Adrenal gland (tissue), 12 donors: ENCODE measurements around the gene CFAP251. TPM values are rescaled to one million over a fixed set of nuclear protein-coding genes. Genes with fewer than 3 reads are reported as not detected.

Source experiments
- DNase-seq, 7 donors: peaks; one replicate each; pipeline ENCODE4 v3.0.0-alpha.2; 2019 to 2020
- H3K27ac ChIP-seq, 5 donors: fragments of 200-600 bp; sonication (generic) in 4 of 5; 1 replicate in 3 of 5; 2 replicates in 2 of 5; pipeline versions ENCODE4 v1.5.1 to v1.8.0; 2016 to 2020; ENCODE audit warnings: mild to moderate bottlenecking in 1 of 5
- H3K27me3 ChIP-seq: fragments of 200-600 bp; 2 replicates; pipeline ENCODE4 v1.8.0; 2021
- H3K36me3 ChIP-seq, 2 donors: fragments of 200-600 bp; replicated peaks in 1 of 2; 1 replicate in 1 of 2; 2 replicates in 1 of 2; pipeline versions ENCODE4 v1.5.1 to v1.8.0; 2018 to 2022
- H3K4me1 ChIP-seq, 2 donors: fragments of 200-600 bp; replicated peaks in 1 of 2; 1 replicate in 1 of 2; 2 replicates in 1 of 2; pipeline versions ENCODE4 v1.5.1 to v1.8.0; 2018 to 2021
- H3K4me3 ChIP-seq, 4 donors: fragments of 200-600 bp; sonication (generic) in 3 of 4; one replicate each; pipeline ENCODE4 v1.5.1; 2016 to 2018
- H3K9me3 ChIP-seq, 3 donors: fragments of 200-600 bp; sonication (generic) in 1 of 3; replicated peaks in 1 of 3; 1 replicate in 2 of 3; 2 replicates in 1 of 3; pipeline versions ENCODE4 v1.5.1 to v1.8.0; 2016 to 2021
- CTCF ChIP-seq, 6 experiments: fragments of 450-650 bp in 4 of 6; fragments of 200-600 bp in 2 of 6; sonication (generic) in 1 of 6; IDR thresholded peaks; 1 replicate in 5 of 6; 2 replicates in 1 of 6; pipeline versions ENCODE4 v1.5.1 to v1.8.0; 2016 to 2021; ENCODE audit warnings: antibody characterized with exemption in 6 of 6, mild to moderate bottlenecking in 2 of 6, moderate library complexity in 1 of 6
- POLR2A ChIP-seq, 2 donors: fragments of 450-650 bp; IDR thresholded peaks; one replicate each; pipeline ENCODE4 v1.6.1; 2017; ENCODE audit warnings: antibody characterized with exemption in 2 of 2, mild to moderate bottlenecking in 2 of 2, moderate library complexity in 1 of 2
- WGBS, 4 donors: extraction: QIAGEN DNeasy Blood & Tissue Kit in 2 of 4; methylation state at CpG; one replicate each; pipeline versions ENCODE4 v1.1.5 to v1.1.7; 2013 to 2017; 5-methylcytosine and 5-hydroxymethylcytosine counted together
- intact Hi-C, 2 donors: fragments of 100-400 bp; cut with DNase I; formaldehyde crosslinking; loops; one replicate each; pipeline versions ENCODE4 v1.14.1 to v1.15.0; 2022 to 2023
- polyA plus RNA-seq, 3 donors: library from polyadenylated mRNA; stranded (reverse); fragments of 200-250 nt in 2 of 3; fragments of 350-450 nt in 1 of 3; fragmentation: Illumina TruSeq in 1 of 3; extraction: RNeasy Lipid Tissue Mini Kit (QIAGEN cat#74804) in 1 of 3; gene quantifications; one replicate each; pipeline ENCODE4 v1.2.3, GENCODE V29; 2013 to 2014
- total RNA-seq, 9 donors: library from RNA; depleted of rRNA in 4 of 9; stranded (reverse); fragments of >200 nt in 4 of 9; fragments of 120-200 nt in 1 of 9; fragmentation: NEBNext Ultra II Directional in 1 of 9; extraction: Animal tissue kit (Norgen Biotek cat#: 25700) in 1 of 9; gene quantifications; one replicate each; pipeline versions ENCODE4 v1.1.0 to v1.2.4, GENCODE V29; 2013 to 2023
- donor health status: healthy with polysubstance abuse.
- donor health status: Bipolar disorder and iron deficiency.
- donor health status: DM: yes; HTN: yes; CAD: no.
- donor health status: DM: no; HTN: no; CAD: no.
- donor health status: DM: no; HTN: no; CAD: no.
- donor health status: DM: yes; HTN: yes; CAD: no.

Gene CFAP251
- total and polyA plus RNA-seq, 12 donors = 0.30 to 11.6 (median 2.7) TPM

DNA sequence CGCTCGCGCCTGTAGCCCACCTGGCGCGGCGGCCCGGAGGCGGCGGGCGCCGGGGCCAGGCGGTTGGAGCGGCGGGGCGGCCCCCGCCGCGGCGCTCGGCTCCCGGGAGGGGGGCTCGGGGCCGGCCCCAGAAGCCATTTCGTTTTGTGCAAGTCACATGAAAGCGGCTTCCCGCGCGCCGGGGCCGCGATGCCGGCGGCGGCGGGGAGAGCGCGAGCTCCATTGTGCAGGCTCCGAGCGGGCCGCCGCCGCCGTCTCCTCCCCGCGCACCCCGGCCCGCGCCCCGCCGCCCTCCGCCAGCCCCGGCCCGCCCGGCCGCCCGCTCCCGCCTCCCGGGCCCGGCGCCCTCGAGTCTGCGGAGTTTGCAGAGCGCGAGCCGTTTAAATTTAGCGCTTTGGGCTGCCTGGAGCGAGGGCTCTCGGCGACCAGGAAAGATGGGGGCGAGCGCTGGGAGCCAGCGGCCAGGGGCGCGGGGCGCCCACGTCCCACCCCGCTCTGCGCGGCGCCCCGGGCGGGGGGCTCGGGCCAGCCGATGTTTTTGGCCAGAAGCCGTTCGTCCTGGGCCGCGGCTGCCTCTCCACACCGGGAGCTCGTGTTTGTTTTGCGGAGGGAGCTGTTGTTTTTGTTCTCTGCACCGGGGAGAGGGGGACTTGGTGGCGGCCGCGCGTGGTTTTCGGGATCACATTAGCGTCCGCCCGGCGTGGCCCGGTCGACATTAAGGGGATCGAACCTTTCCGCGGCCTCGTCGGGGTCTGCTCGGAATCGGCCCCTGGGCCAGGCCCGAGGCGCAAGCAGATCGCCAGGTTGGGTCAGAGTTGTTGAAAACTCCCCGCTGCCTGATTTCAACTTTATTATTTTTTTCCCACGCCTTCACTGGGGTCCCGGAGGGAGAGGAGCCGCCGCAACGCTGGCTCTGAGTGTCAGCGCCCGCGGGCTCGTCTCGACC is 104.3 kb downstream of the CFAP251 start:
- Histone ChIP-seq H3K4me1 (peaks cover 13 to 19% of the 10 kb centered on the region in 2 donors), H3K27me3 (no peaks in the 10 kb centered on the region), H3K4me3 (peak overlapping the region in 2 of 4 donors; percentile 45 to 85), H3K36me3 (no peaks in the 10 kb centered on the region), H3K9me3 (no peaks in the 10 kb centered on the region), H3K27ac (peak overlapping the region in 4 of 5 donors; percentile 41 to 87 (median 76))
- DNase-seq = peak in 4 of 7 donors; percentile 26 to 39 (median 36)
- intact Hi-C loops = no loop called here
- TF ChIP-seq POLR2A (IDR thresholded peaks at IDR 0.05) (no peak), CTCF (IDR thresholded peaks at IDR 0.05) (no peak)
- WGBS, 4 donors = 1 to 8% (median 1%) methylated on average over 26 to 124 of the region's 124 CpGs

GRCh38 chr12:122023339-122024131 is 105.1 kb downstream of the CFAP251 start:
- 0 to 12% (median 8%) methylated on average over 2 to 43 of the region's 43 CpGs for WGBS, 4 donors
- no peaks in the 10 kb centered on the region for H3K36me3 ChIP-seq
- peak overlapping the region in 2 of 4 donors; percentile 45 to 85 for H3K4me3 ChIP-seq
- intact Hi-C loops = no loop called here
- no peak for TF ChIP-seq CTCF (IDR thresholded peaks at IDR 0.05)
- TF ChIP-seq POLR2A (IDR thresholded peaks at IDR 0.05) = peak in 1 of 2 donors; percentile 80
- peaks cover 19 to 21% of the 10 kb centered on the region in 2 donors for H3K4me1 ChIP-seq
- H3K27ac ChIP-seq = peak overlapping the region; percentile 18 to 87 (median 67)
- DNase-seq = peak; percentile 69 to 81 (median 76)
- H3K27me3 ChIP-seq = no peaks in the 10 kb centered on the region
- H3K9me3 ChIP-seq = no peaks in the 10 kb centered on the region

GRCh38 chr12:122024132-122024785 is 105.9 kb downstream of the CFAP251 start:
- H3K27ac ChIP-seq = peak overlapping the region in 3 of 5 donors; percentile 67 to 87 (median 84)
- TF ChIP-seq POLR2A (IDR thresholded peaks at IDR 0.05) (no peak), CTCF (IDR thresholded peaks at IDR 0.05) (no peak)
- H3K4me1 ChIP-seq = peaks cover 20 to 26% of the 10 kb centered on the region in 2 donors
- H3K4me3 ChIP-seq = peak overlapping the region in 1 of 4 donors; percentile 85
- H3K27me3 ChIP-seq = no peaks in the 10 kb centered on the region
- no peaks in the 10 kb centered on the region for H3K9me3 ChIP-seq
- WGBS, 4 donors = 53 to 58% (median 56%) methylated on average over 14 to 16 of the region's 16 CpGs
- intact Hi-C loops = no loop called here
- H3K36me3 ChIP-seq = no peaks in the 10 kb centered on the region
- peak in 3 of 7 donors; percentile 24 to 46 (median 35) for DNase-seq
